ENCODE data around the gene SIX5. TPM values are rescaled to one million over a fixed set of nuclear protein-coding genes. Genes with fewer than 3 reads are reported as not detected.

Gene SIX5
- total and polyA plus RNA-seq, 9 of the 15 experiments (the other 6 are each of a cell fraction or from before 2014, with no cell fraction given), result 1.4 to 17.2 (median 7.4) TPM; not detected in 2

DNA sequence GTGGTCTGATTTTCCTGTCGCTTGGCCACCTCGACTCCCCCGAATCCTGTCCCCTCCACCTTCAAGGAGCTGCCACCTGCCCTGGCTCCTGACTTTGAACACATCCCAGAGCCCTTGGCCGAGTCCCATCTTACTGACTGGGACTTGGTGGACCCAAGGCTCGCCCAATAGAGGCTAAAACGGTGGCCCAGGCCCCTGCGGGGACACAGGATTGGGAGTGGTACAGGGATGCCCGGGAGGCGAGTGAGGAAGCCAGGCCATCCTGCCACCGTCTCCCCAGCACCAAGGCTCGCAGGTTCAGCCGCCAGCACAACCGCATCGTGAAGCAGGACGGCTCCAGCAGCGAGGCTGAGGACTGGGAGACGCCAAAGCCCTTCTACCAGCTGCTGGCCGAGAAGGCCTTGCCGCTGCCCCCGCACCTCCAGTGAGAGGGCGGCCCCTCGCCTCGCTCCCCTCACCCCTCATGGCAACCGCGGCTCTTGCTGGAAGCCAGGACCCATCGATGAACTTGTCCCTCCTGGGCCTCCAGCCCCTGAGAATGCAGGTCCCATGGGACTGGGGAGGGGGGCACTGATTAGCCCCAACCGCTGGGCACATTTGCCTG is 5.3 kb downstream of the SIX5 start (continued):
- no peak for TF ChIP-seq CEBPG (CRISPR knock-in tag; IDR thresholded peaks at IDR 0.05)
- no peak for TF ChIP-seq CEBPG (tag; conservative IDR thresholded peaks at IDR 0.05 in 1 of 2, IDR thresholded peaks at IDR 0.05 in 1 of 2)
- no peak for TF ChIP-seq XRCC4 (IDR thresholded peaks at IDR 0.05; ENCODE audit: extremely low read depth, insufficient read depth, insufficient read length)
- TF ChIP-seq RBM22 (IDR thresholded peaks at IDR 0.05; ENCODE audit: low read depth, low read length, poor library complexity, severe bottlenecking), result peak; percentile 33
- no peak for TF ChIP-seq ZFP91 (CRISPR knock-in tag; IDR thresholded peaks at IDR 0.05)
- no peak for TF ChIP-seq U2AF2 (optimal IDR thresholded peaks at IDR 0.05; ENCODE audit: low read depth, low read length)
- no peak for TF ChIP-seq IFI16 (CRISPR knock-in tag; IDR thresholded peaks at IDR 0.05)
- no peak for TF ChIP-seq POLR3A (IDR thresholded peaks at IDR 0.05; ENCODE audit: borderline replicate concordance, extremely low read depth, insufficient read depth, insufficient read length)
- TF ChIP-seq, protein P1, sequence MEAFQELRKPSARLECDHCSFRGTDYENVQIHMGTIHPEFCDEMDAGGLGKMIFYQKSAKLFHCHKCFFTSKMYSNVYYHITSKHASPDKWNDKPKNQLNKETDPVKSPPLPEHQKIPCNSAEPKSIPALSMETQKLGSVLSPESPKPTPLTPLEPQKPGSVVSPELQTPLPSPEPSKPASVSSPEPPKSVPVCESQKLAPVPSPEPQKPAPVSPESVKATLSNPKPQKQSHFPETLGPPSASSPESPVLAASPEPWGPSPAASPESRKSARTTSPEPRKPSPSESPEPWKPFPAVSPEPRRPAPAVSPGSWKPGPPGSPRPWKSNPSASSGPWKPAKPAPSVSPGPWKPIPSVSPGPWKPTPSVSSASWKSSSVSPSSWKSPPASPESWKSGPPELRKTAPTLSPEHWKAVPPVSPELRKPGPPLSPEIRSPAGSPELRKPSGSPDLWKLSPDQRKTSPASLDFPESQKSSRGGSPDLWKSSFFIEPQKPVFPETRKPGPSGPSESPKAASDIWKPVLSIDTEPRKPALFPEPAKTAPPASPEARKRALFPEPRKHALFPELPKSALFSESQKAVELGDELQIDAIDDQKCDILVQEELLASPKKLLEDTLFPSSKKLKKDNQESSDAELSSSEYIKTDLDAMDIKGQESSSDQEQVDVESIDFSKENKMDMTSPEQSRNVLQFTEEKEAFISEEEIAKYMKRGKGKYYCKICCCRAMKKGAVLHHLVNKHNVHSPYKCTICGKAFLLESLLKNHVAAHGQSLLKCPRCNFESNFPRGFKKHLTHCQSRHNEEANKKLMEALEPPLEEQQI (IDR thresholded peaks at IDR 0.05), result no peak
- no peak for TF ChIP-seq DMBX1 (CRISPR knock-in tag; IDR thresholded peaks at IDR 0.05; ENCODE audit: borderline replicate concordance)
- peak; percentile 62; the same call in 1 of the 2 replicates for TF ChIP-seq POLR2G (IDR thresholded peaks at IDR 0.05; ENCODE audit: low read depth, low read length)
- peak; percentile 26; the same call in 1 of the 2 replicates for TF ChIP-seq ZBTB33 (CRISPR knock-in tag; IDR thresholded peaks at IDR 0.05)
- TF ChIP-seq BACH1 (tag; IDR thresholded peaks at IDR 0.05), result no peak
- no peak for TF ChIP-seq ETS1 (conservative IDR thresholded peaks at IDR 0.05; ENCODE audit: control insufficient read depth, low read depth, low read length)
- TF ChIP-seq ZNF311 (CRISPR knock-in tag; IDR thresholded peaks at IDR 0.05), result no peak
